ENCODE results near the gene HLA-DOA. TPM values are rescaled to one million over a fixed set of nuclear protein-coding genes. Genes with fewer than 3 reads are reported as not detected.

HLA-DOA gene
- total and polyA plus RNA-seq, 4 donors: 0.69 to 3.0 (median 1.6) TPM

GRCh38 chr6:32982702-32983492, 26.5 kb downstream of the HLA-DOA start:
- H3K9ac ChIP-seq (ENCODE audit: low read depth in 1 of 2, low read length in 2 of 2): no peak overlapping the region
- peaks cover 16 to 42% (median 36%) of the 10 kb centered on the region in 4 donors for H3K36me3 ChIP-seq (ENCODE audit: control insufficient read depth in 4 of 4, insufficient read depth in 3 of 4, low read depth in 1 of 4, low read length in 3 of 4)
- H3K9me3 ChIP-seq (ENCODE audit: control insufficient read depth in 4 of 4, low read length in 3 of 4): no peaks in the 10 kb centered on the region
- no peak for DNase-seq (ENCODE audit: low spot score)
- WGBS: 47% methylated on average over 6 of the region's 6 CpGs
- no peak overlapping the region for H3K4me3 ChIP-seq (ENCODE audit: low read depth in 1 of 3, low read length in 3 of 3)
- H3K4me1 ChIP-seq (ENCODE audit: control insufficient read depth in 4 of 4, insufficient read depth in 4 of 4, low read length in 3 of 4): peaks cover 0 to 19% (median 13%) of the 10 kb centered on the region in 4 donors
- H3K27me3 ChIP-seq (ENCODE audit: control insufficient read depth in 4 of 4, insufficient read depth in 4 of 4, low read length in 3 of 4): no peaks in the 10 kb centered on the region
- no peak overlapping the region for H3K27ac ChIP-seq (ENCODE audit: low read depth in 1 of 2, low read length in 2 of 2)
- TF ChIP-seq HNF4A (conservative IDR thresholded peaks at IDR 0.05): no peak
- no peak for TF ChIP-seq RAD21 (IDR thresholded peaks at IDR 0.05)
- no peak for TF ChIP-seq CTCF (IDR thresholded peaks at IDR 0.05; ENCODE audit: low read depth, low read length, missing input control)
- TF ChIP-seq FOXA1 (IDR thresholded peaks at IDR 0.05): no peak
- TF ChIP-seq REST (IDR thresholded peaks at IDR 0.05): no peak

GRCh38 chr6:32982084-32982701, 27.2 kb downstream of the HLA-DOA start:
- no peak for DNase-seq (ENCODE audit: low spot score)
- H3K9me3 ChIP-seq (ENCODE audit: control insufficient read depth in 4 of 4, low read length in 3 of 4): no peaks in the 10 kb centered on the region
- WGBS: 69% methylated on average over 8 of the region's 8 CpGs
- H3K27ac ChIP-seq (ENCODE audit: low read depth in 1 of 2, low read length in 2 of 2): no peak overlapping the region
- no peak overlapping the region for H3K9ac ChIP-seq (ENCODE audit: low read depth in 1 of 2, low read length in 2 of 2)
- TF ChIP-seq SP1 (IDR thresholded peaks at IDR 0.05) (no peak), JUND (IDR thresholded peaks at IDR 0.05) (no peak), MAX (IDR thresholded peaks at IDR 0.05) (no peak), RXRA (IDR thresholded peaks at IDR 0.05) (no peak), ZBTB33 (IDR thresholded peaks at IDR 0.05) (no peak), FOXA1 (IDR thresholded peaks at IDR 0.05) (no peak), FOXA2 (IDR thresholded peaks at IDR 0.05) (no peak), RAD21 (IDR thresholded peaks at IDR 0.05) (no peak), HNF4A (conservative IDR thresholded peaks at IDR 0.05) (no peak), EGR1 (IDR thresholded peaks at IDR 0.05; ENCODE audit: low read depth in 2 of 2) (no peak), GABPA (IDR thresholded peaks at IDR 0.05 in 1 of 2, conservative IDR thresholded peaks at IDR 0.05 in 1 of 2) (no peak), HNF4G (IDR thresholded peaks at IDR 0.05) (no peak)
- peaks cover 0 to 26% (median 19%) of the 10 kb centered on the region in 4 donors for H3K4me1 ChIP-seq (ENCODE audit: control insufficient read depth in 4 of 4, insufficient read depth in 4 of 4, low read length in 3 of 4)
- peaks cover 20 to 48% (median 43%) of the 10 kb centered on the region in 4 donors for H3K36me3 ChIP-seq (ENCODE audit: control insufficient read depth in 4 of 4, insufficient read depth in 3 of 4, low read depth in 1 of 4, low read length in 3 of 4)
- H3K4me3 ChIP-seq (ENCODE audit: low read depth in 1 of 3, low read length in 3 of 3): no peak overlapping the region
- no peaks in the 10 kb centered on the region for H3K27me3 ChIP-seq (ENCODE audit: control insufficient read depth in 4 of 4, insufficient read depth in 4 of 4, low read length in 3 of 4)

Measured in liver (tissue), 9 donors.